Cardiac septum (tissue), 1 donor: ENCODE results near the gene ZNF273. TPM values are rescaled to one million over a fixed set of nuclear protein-coding genes. Genes with fewer than 3 reads are reported as not detected.

Experiments used
- total RNA-seq: library from RNA; stranded (reverse); fragmentation: NEBNext Ultra II Directional; extraction: Animal tissue kit (Norgen Biotek cat#: 25700); gene quantifications from one replicate; pipeline ENCODE4 v1.2.1, GENCODE V29; 2021
- donor health status: DM: no; HTN: no; CAD: no.

Gene ZNF273
- total RNA-seq, 1 donor from 2014 or later: 3.0 TPM

Other genes starting within 250 kb of the ZNF273 start
- gene ZNF107, start 237.1 kb upstream of the ZNF273 start, total RNA-seq: 1.9 TPM
- 4.0 TPM for gene ZNF138, start 108.8 kb upstream of the ZNF273 start, total RNA-seq
- 6.0 TPM for gene ZNF117, start 87.8 kb downstream of the ZNF273 start, total RNA-seq
- gene ERV3-1, start 103.4 kb downstream of the ZNF273 start, total RNA-seq: 9.6 TPM